HG03378 (cell line): ENCODE results near the gene SNX32.
A peak's percentile ranks its signal among the peaks of the same experiment; 100 is the strongest.
"Not testable (repeated sequence)": the region's sequence is repeated elsewhere in the genome, so short reads cannot be mapped to it uniquely, and the experiment has no call there.

ENCODE experiments used
- ATAC-seq: cut with Tn5 transposase; IDR thresholded peaks from one replicate; pipeline ENCODE4 v1.9.1; 2021; ENCODE audit warnings: mild to moderate bottlenecking, moderate library complexity; ENCODE audit not compliant: unreplicated experiment

SNX32 gene

GRCh38 chr11:65883058-65883761 is 49.4 kb downstream of the SNX32 start:
- no peak for ATAC-seq

GRCh38 chr11:65883786-65884715 is 50.3 kb downstream of the SNX32 start:
- ATAC-seq, result no peak

- ATAC-seq, result no peak
Observed at GRCh38 chr11:65884716-65885092, 50.9 kb downstream of the SNX32 start.

- no peak for ATAC-seq
Observed at GRCh38 chr11:65885231-65885630, 51.5 kb downstream of the SNX32 start.

- no peak for ATAC-seq
Observed at GRCh38 chr11:65885808-65886536, 52.2 kb downstream of the SNX32 start.

GRCh38 chr11:65886826-65887722 is 53.3 kb downstream of the SNX32 start:
- ATAC-seq, result no peak

GRCh38 chr11:65887723-65888162 is 54.0 kb downstream of the SNX32 start:
- no peak for ATAC-seq

- no peak for ATAC-seq
Observed at GRCh38 chr11:65888163-65888814, 54.5 kb downstream of the SNX32 start, which contains the start of gene FIBP. TSS of gene FIBP (minus strand) at chr11:65888471. CDS start at chr11:65888418, 53 bp downstream.

- ATAC-seq, result peak; percentile 39
Observed at GRCh38 chr11:65890324-65891218, 56.8 kb downstream of the SNX32 start, which contains the start of gene CCDC85B. TSS of gene CCDC85B (plus strand) at chr11:65890673. CDS start at chr11:65890784, 111 bp downstream.

GRCh38 chr11:65891219-65892136 is 57.7 kb downstream of the SNX32 start:
- ATAC-seq, result no peak

- not testable (repeated sequence) for ATAC-seq
Observed at GRCh38 chr11:65892137-65892540, 58.4 kb downstream of the SNX32 start.

GRCh38 chr11:65892661-65893317 is 59.0 kb downstream of the SNX32 start:
- no peak for ATAC-seq

- no peak for ATAC-seq
Observed at GRCh38 chr11:65894034-65894591, 60.4 kb downstream of the SNX32 start.

- no peak for ATAC-seq
Observed at GRCh38 chr11:65895482-65895981, 61.8 kb downstream of the SNX32 start.

- ATAC-seq, result no peak
Observed at GRCh38 chr11:65896034-65896999, 62.6 kb downstream of the SNX32 start.
